Thyroid gland (tissue), 4 donors: ENCODE data around the gene CWF19L2. TPM values are rescaled to one million over a fixed set of nuclear protein-coding genes. Genes with fewer than 3 reads are reported as not detected.

Source experiments
- DNase-seq, 2 donors: peaks; one replicate each; pipeline ENCODE4 v3.0.0-alpha.2; 2019
- H3K27ac ChIP-seq, 3 donors: fragments of 200-600 bp; sonication (generic); 1 replicate in 2 of 3; 2 replicates in 1 of 3; pipeline ENCODE4 v1.5.1; 2016 to 2019; ENCODE audit warnings: mild to moderate bottlenecking in 1 of 3, moderate library complexity in 1 of 3
- H3K27me3 ChIP-seq: fragments of 200-600 bp; sonication (generic); one replicate; pipeline ENCODE4 v1.5.1; 2019
- H3K36me3 ChIP-seq, 2 donors: fragments of 200-600 bp; sonication (generic); one replicate each; pipeline ENCODE4 v1.5.1; 2016 to 2019
- H3K4me1 ChIP-seq, 2 donors: fragments of 200-600 bp; sonication (generic); one replicate each; pipeline ENCODE4 v1.5.1; 2017 to 2019
- H3K4me3 ChIP-seq, 3 donors: fragments of 200-600 bp; sonication (generic); replicated peaks in 1 of 3; 1 replicate in 2 of 3; 2 replicates in 1 of 3; pipeline ENCODE4 v1.5.1; 2016; ENCODE audit warnings: mild to moderate bottlenecking in 1 of 3
- H3K9me3 ChIP-seq: fragments of 200-600 bp; sonication (generic); one replicate; pipeline ENCODE4 v1.5.1; 2017
- POLR2A ChIP-seq, 2 donors: fragments of 450-650 bp; IDR thresholded peaks; one replicate each; pipeline ENCODE4 v1.6.1; 2017; ENCODE audit warnings: antibody characterized with exemption in 2 of 2, mild to moderate bottlenecking in 2 of 2, moderate library complexity in 1 of 2
- WGBS, 2 donors: methylation state at CpG; one replicate each; pipeline ENCODE4 v1.1.5; 2017; 5-methylcytosine and 5-hydroxymethylcytosine counted together
- intact Hi-C: fragments of 100-400 bp; cut with DNase I; formaldehyde crosslinking; loops from one replicate; pipeline ENCODE4 v1.15.1; 2023
- total RNA-seq, 4 donors: library from RNA; depleted of rRNA; stranded (reverse); fragments of >200 nt; gene quantifications; one replicate each; pipeline ENCODE4 v1.2.3, GENCODE V29; 2016
- TF ChIP-seq, protein P1 (sequence below), 6 experiments: fragments of 200-600 bp in 3 of 6; fragments of 450-650 bp in 3 of 6; sonication (generic) in 3 of 6; IDR thresholded peaks; one replicate each; pipeline ENCODE4 v1.5.1; 2016 to 2019; ENCODE audit warnings: antibody characterized with exemption in 6 of 6, mild to moderate bottlenecking in 2 of 6, inconsistent platforms in 1 of 6, moderate library complexity in 1 of 6

Gene CWF19L2
- total RNA-seq, 4 donors from 2014 or later = 26.2 to 50.9 (median 34.3) TPM

- Histone ChIP-seq H3K27ac (no peak overlapping the region), H3K27me3 (peaks cover 4% of the 10 kb centered on the region), H3K9me3 (no peaks in the 10 kb centered on the region), H3K4me1 (no peaks in the 10 kb centered on the region), H3K4me3 (no peak overlapping the region), H3K36me3 (no peaks in the 10 kb centered on the region)
- intact Hi-C loops = no loop called here
- TF ChIP-seq POLR2A (IDR thresholded peaks at IDR 0.05) = no peak
- TF ChIP-seq, protein P1, sequence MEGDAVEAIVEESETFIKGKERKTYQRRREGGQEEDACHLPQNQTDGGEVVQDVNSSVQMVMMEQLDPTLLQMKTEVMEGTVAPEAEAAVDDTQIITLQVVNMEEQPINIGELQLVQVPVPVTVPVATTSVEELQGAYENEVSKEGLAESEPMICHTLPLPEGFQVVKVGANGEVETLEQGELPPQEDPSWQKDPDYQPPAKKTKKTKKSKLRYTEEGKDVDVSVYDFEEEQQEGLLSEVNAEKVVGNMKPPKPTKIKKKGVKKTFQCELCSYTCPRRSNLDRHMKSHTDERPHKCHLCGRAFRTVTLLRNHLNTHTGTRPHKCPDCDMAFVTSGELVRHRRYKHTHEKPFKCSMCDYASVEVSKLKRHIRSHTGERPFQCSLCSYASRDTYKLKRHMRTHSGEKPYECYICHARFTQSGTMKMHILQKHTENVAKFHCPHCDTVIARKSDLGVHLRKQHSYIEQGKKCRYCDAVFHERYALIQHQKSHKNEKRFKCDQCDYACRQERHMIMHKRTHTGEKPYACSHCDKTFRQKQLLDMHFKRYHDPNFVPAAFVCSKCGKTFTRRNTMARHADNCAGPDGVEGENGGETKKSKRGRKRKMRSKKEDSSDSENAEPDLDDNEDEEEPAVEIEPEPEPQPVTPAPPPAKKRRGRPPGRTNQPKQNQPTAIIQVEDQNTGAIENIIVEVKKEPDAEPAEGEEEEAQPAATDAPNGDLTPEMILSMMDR (IDR thresholded peaks at IDR 0.05) = no peak
- no peak for DNase-seq
These were observed 21.3 kb upstream of the CWF19L2 start for GRCh38 chr11:107478922-107479321.

GRCh38 chr11:107477820-107478219, 20.2 kb upstream of the CWF19L2 start:
- Histone ChIP-seq H3K4me1 (no peaks in the 10 kb centered on the region), H3K4me3 (no peak overlapping the region), H3K27ac (no peak overlapping the region), H3K9me3 (no peaks in the 10 kb centered on the region), H3K27me3 (peaks cover 4% of the 10 kb centered on the region), H3K36me3 (no peaks in the 10 kb centered on the region)
- 85 to 90% methylated on average over 3 of the region's 3 CpGs for WGBS, 2 donors
- DNase-seq = no peak
- TF ChIP-seq, protein P1 (IDR thresholded peaks at IDR 0.05) = no peak
- TF ChIP-seq POLR2A (IDR thresholded peaks at IDR 0.05) = no peak
- intact Hi-C loops = no loop called here

DNA sequence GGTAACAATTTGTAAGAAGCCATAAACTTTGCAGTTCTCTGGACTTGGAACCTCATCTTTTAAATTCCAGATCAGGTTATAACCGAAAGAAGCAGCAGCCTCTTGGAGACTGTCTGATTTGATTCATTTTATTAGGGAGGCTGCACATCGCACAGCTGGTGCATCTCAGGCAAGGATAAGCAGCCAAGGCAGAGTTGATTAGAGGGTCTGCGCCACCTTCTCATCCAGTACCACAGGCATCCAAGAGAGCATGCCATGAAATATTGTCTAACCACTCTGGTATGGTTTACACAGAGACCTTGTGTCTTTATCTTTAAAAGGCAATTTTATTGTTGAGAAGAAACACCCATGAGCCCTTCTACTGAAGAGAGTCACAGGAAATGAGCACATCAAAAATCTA, 16.2 kb upstream of the CWF19L2 start:
- Histone ChIP-seq H3K9me3 (no peaks in the 10 kb centered on the region), H3K4me3 (no peak overlapping the region), H3K27ac (no peak overlapping the region), H3K4me1 (no peaks in the 10 kb centered on the region), H3K27me3 (peaks cover 4% of the 10 kb centered on the region), H3K36me3 (no peaks in the 10 kb centered on the region)
- DNase-seq = no peak
- TF ChIP-seq, protein P1 (IDR thresholded peaks at IDR 0.05) = no peak
- no peak for TF ChIP-seq POLR2A (IDR thresholded peaks at IDR 0.05)
- intact Hi-C loops = no loop called here
- 87 to 92% methylated on average over 3 of the region's 3 CpGs for WGBS, 2 donors

DNA sequence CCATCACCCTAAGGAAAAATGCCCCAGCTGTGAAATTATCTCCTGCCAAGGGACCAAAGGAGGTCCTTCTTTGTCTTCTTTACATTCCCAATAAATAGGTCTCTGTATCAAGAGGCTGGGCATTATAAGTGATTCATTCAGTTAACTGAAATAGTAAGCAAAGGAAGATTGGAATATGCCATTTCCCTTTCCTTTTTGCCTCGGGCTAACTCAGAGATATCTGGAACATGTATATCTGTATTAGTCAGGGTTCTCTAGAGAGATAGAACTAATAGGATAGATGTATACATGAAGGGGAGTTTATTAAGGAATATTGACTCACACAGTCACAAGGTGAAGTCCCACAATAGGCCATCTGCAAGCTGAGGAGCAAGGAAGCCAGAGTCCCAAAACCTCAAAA, 15.3 kb upstream of the CWF19L2 start:
- no peak overlapping the region for H3K4me3 ChIP-seq
- intact Hi-C loops = no loop called here
- no peaks in the 10 kb centered on the region for H3K4me1 ChIP-seq
- DNase-seq = no peak
- H3K36me3 ChIP-seq = no peaks in the 10 kb centered on the region
- H3K9me3 ChIP-seq = no peaks in the 10 kb centered on the region
- TF ChIP-seq, protein P1 (IDR thresholded peaks at IDR 0.05) = no peak
- TF ChIP-seq POLR2A (IDR thresholded peaks at IDR 0.05) = no peak
- no peak overlapping the region for H3K27ac ChIP-seq
- peaks cover 4% of the 10 kb centered on the region for H3K27me3 ChIP-seq
- 55 to 77% methylated on average over 1 of the region's 1 CpG for WGBS, 2 donors

GRCh38 chr11:107468596-107468995, 11.0 kb upstream of the CWF19L2 start:
- Histone ChIP-seq H3K36me3 (no peaks in the 10 kb centered on the region), H3K4me3 (no peak overlapping the region), H3K27ac (no peak overlapping the region), H3K4me1 (no peaks in the 10 kb centered on the region), H3K9me3 (no peaks in the 10 kb centered on the region), H3K27me3 (no peaks in the 10 kb centered on the region)
- intact Hi-C loops = no loop called here
- no peak for TF ChIP-seq POLR2A (IDR thresholded peaks at IDR 0.05)
- TF ChIP-seq, protein P1 (IDR thresholded peaks at IDR 0.05) = no peak
- DNase-seq = no peak
- WGBS, 2 donors = 68 to 73% methylated on average over 3 of the region's 3 CpGs
